ENCODE measurements around the gene ZCCHC7. TPM values are rescaled to one million over a fixed set of nuclear protein-coding genes. Genes with fewer than 3 reads are reported as not detected.

The ZCCHC7 gene
- total RNA-seq, 1 donor from 2014 or later = 20.9 TPM

- no peak overlapping the region for H3K27ac ChIP-seq
- intact Hi-C loops (cut with DNase I) = no loop called here
- no peaks in the 10 kb centered on the region for H3K36me3 ChIP-seq
- no peaks in the 10 kb centered on the region for H3K9me3 ChIP-seq
- H3K4me3 ChIP-seq = no peak overlapping the region
- H3K4me1 ChIP-seq = no peaks in the 10 kb centered on the region
- DNase-seq (no peak), ATAC-seq (no peak)
- H3K27me3 ChIP-seq = no peaks in the 10 kb centered on the region
- no peak for TF ChIP-seq CTCF (IDR thresholded peaks at IDR 0.05)
Observed at GRCh38 chr9:37266630-37267029, 146.3 kb downstream of the ZCCHC7 start.

GRCh38 chr9:37269221-37269620, 148.8 kb downstream of the ZCCHC7 start:
- intact Hi-C loops (cut with DNase I) = no loop called here
- H3K36me3 ChIP-seq = no peaks in the 10 kb centered on the region
- no peaks in the 10 kb centered on the region for H3K9me3 ChIP-seq
- no peak for DNase-seq
- no peak for ATAC-seq
- no peak overlapping the region for H3K4me3 ChIP-seq
- no peaks in the 10 kb centered on the region for H3K4me1 ChIP-seq
- TF ChIP-seq CTCF (IDR thresholded peaks at IDR 0.05) = no peak
- no peaks in the 10 kb centered on the region for H3K27me3 ChIP-seq
- no peak overlapping the region for H3K27ac ChIP-seq

- no peak for ATAC-seq
- TF ChIP-seq CTCF (IDR thresholded peaks at IDR 0.05) = no peak
- H3K27me3 ChIP-seq = no peaks in the 10 kb centered on the region
- no peak overlapping the region for H3K27ac ChIP-seq
- H3K4me1 ChIP-seq = no peaks in the 10 kb centered on the region
- no peak for DNase-seq
- no peaks in the 10 kb centered on the region for H3K9me3 ChIP-seq
- intact Hi-C loops (cut with DNase I) = no loop called here
- no peaks in the 10 kb centered on the region for H3K36me3 ChIP-seq
- H3K4me3 ChIP-seq = no peak overlapping the region
Observed at GRCh38 chr9:37271679-37272078, 151.3 kb downstream of the ZCCHC7 start.

- no peak for TF ChIP-seq CTCF (IDR thresholded peaks at IDR 0.05)
- Histone ChIP-seq H3K36me3 (no peaks in the 10 kb centered on the region), H3K4me1 (no peaks in the 10 kb centered on the region), H3K9me3 (no peaks in the 10 kb centered on the region), H3K27me3 (no peaks in the 10 kb centered on the region), H3K4me3 (no peak overlapping the region), H3K27ac (no peak overlapping the region)
- intact Hi-C loops (cut with DNase I) = no loop called here
- no peak for DNase-seq
- ATAC-seq = no peak
Observed at GRCh38 chr9:37273595-37273994, 153.2 kb downstream of the ZCCHC7 start.

GRCh38 chr9:37281541-37281940, 161.2 kb downstream of the ZCCHC7 start:
- Histone ChIP-seq H3K27me3 (no peaks in the 10 kb centered on the region), H3K27ac (no peak overlapping the region), H3K4me3 (no peak overlapping the region), H3K4me1 (no peaks in the 10 kb centered on the region), H3K36me3 (no peaks in the 10 kb centered on the region), H3K9me3 (no peaks in the 10 kb centered on the region)
- ATAC-seq (no peak), DNase-seq (no peak)
- TF ChIP-seq CTCF (IDR thresholded peaks at IDR 0.05) = no peak
- intact Hi-C loops (cut with DNase I) = no loop called here

GRCh38 chr9:37283730-37284325, 163.5 kb downstream of the ZCCHC7 start:
- intact Hi-C loops (cut with DNase I) = no loop called here
- Histone ChIP-seq H3K4me1 (no peaks in the 10 kb centered on the region), H3K36me3 (no peaks in the 10 kb centered on the region), H3K4me3 (no peak overlapping the region), H3K9me3 (no peaks in the 10 kb centered on the region), H3K27me3 (no peaks in the 10 kb centered on the region), H3K27ac (no peak overlapping the region)
- DNase-seq (no peak), ATAC-seq (no peak)
- no peak for TF ChIP-seq CTCF (IDR thresholded peaks at IDR 0.05)
